Liver (tissue), 9 donors: ENCODE data around the gene ENOSF1. TPM values are rescaled to one million over a fixed set of nuclear protein-coding genes. Genes with fewer than 3 reads are reported as not detected.

Source experiments
- DNase-seq: peaks from one replicate; pipeline ENCODE4 v3.0.0-alpha.2; 2017; ENCODE audit warnings: low spot score
- H3K27ac ChIP-seq, 2 donors: one replicate each; pipeline ENCODE4 v1.7.0; 2013; ENCODE audit warnings: inconsistent platforms in 2 of 2, low read length in 2 of 2, control low read depth in 1 of 2, low read depth in 1 of 2, mild to moderate bottlenecking in 1 of 2
- H3K27me3 ChIP-seq, 4 donors: one replicate each; pipeline versions ENCODE4 v1.6.1 to v1.7.0; 2013; ENCODE audit warnings: low read length in 3 of 4, inconsistent platforms in 1 of 4, mild to moderate bottlenecking in 1 of 4, moderate library complexity in 1 of 4; ENCODE audit not compliant: control insufficient read depth in 4 of 4, insufficient read depth in 4 of 4
- H3K36me3 ChIP-seq, 4 donors: one replicate each; pipeline versions ENCODE4 v1.6.1 to v1.7.0; 2013; ENCODE audit warnings: low read length in 3 of 4, mild to moderate bottlenecking in 3 of 4, low read depth in 1 of 4, moderate library complexity in 1 of 4; ENCODE audit not compliant: control insufficient read depth in 4 of 4, insufficient read depth in 3 of 4
- H3K4me1 ChIP-seq, 4 donors: one replicate each; pipeline versions ENCODE4 v1.6.1 to v1.7.0; 2013; ENCODE audit warnings: low read length in 3 of 4, mild to moderate bottlenecking in 3 of 4, moderate library complexity in 1 of 4; ENCODE audit not compliant: control insufficient read depth in 4 of 4, insufficient read depth in 4 of 4
- H3K4me3 ChIP-seq, 3 donors: one replicate each; pipeline versions ENCODE4 v1.6.1 to v1.7.0; 2013; ENCODE audit warnings: low read length in 3 of 3, control low read depth in 1 of 3, low read depth in 1 of 3, mild to moderate bottlenecking in 1 of 3
- H3K9ac ChIP-seq, 2 donors: one replicate each; pipeline ENCODE4 v1.7.0; 2013; ENCODE audit warnings: low read length in 2 of 2, mild to moderate bottlenecking in 2 of 2, moderate library complexity in 2 of 2, control low read depth in 1 of 2, low read depth in 1 of 2
- H3K9me3 ChIP-seq, 4 donors: one replicate each; pipeline versions ENCODE4 v1.6.1 to v1.7.0; 2013; ENCODE audit warnings: low read length in 3 of 4; ENCODE audit not compliant: control insufficient read depth in 4 of 4
- ATF3 ChIP-seq: IDR thresholded peaks from 2 replicates; pipeline ENCODE4 v1.6.1; 2016; ENCODE audit warnings: antibody characterized with exemption
- CTCF ChIP-seq: fragments of 150-350 bp; IDR thresholded peaks from 2 replicates; pipeline ENCODE4 v1.5.1; 2017; ENCODE audit warnings: improper control_type of control experiment, low read depth, low read length; ENCODE audit not compliant: missing input control
- EGR1 ChIP-seq, 2 donors: IDR thresholded peaks; 2 replicates each; pipeline ENCODE4 v1.6.1; 2016 to 2018; ENCODE audit warnings: antibody characterized with exemption in 2 of 2, low read depth in 2 of 2
- FOXA1 ChIP-seq: IDR thresholded peaks from 2 replicates; pipeline ENCODE4 v1.6.1; 2016; ENCODE audit warnings: antibody characterized with exemption
- FOXA2 ChIP-seq: IDR thresholded peaks from 2 replicates; pipeline ENCODE4 v1.6.1; 2016; ENCODE audit warnings: antibody characterized with exemption
- GABPA ChIP-seq, 2 donors: IDR thresholded peaks in 1 of 2; conservative IDR thresholded peaks in 1 of 2; 2 replicates each; pipeline ENCODE4 v1.6.1; 2016; ENCODE audit warnings: antibody characterized with exemption in 2 of 2, mild to moderate bottlenecking in 1 of 2, moderate library complexity in 1 of 2
- HNF4A ChIP-seq, 2 donors: conservative IDR thresholded peaks; 2 replicates each; pipeline ENCODE4 v1.6.1; 2016; ENCODE audit warnings: antibody characterized with exemption in 2 of 2, mild to moderate bottlenecking in 2 of 2
- HNF4G ChIP-seq: IDR thresholded peaks from 2 replicates; pipeline ENCODE4 v1.6.1; 2016; ENCODE audit warnings: antibody characterized with exemption
- NR2F2 ChIP-seq: IDR thresholded peaks from 2 replicates; pipeline ENCODE4 v1.6.1; 2016; ENCODE audit warnings: antibody characterized with exemption
- RAD21 ChIP-seq, 2 donors: IDR thresholded peaks; 2 replicates each; pipeline ENCODE4 v1.6.1; 2016; ENCODE audit warnings: antibody characterized with exemption in 2 of 2, mild to moderate bottlenecking in 2 of 2
- REST ChIP-seq: IDR thresholded peaks from 2 replicates; pipeline ENCODE4 v1.6.1; 2016; ENCODE audit warnings: antibody characterized with exemption, mild to moderate bottlenecking
- RXRA ChIP-seq, 2 donors: IDR thresholded peaks; 2 replicates each; pipeline ENCODE4 v1.6.1; 2017 to 2018; ENCODE audit warnings: antibody characterized with exemption in 2 of 2, mild to moderate bottlenecking in 1 of 2
- TAF1 ChIP-seq: conservative IDR thresholded peaks from 2 replicates; pipeline ENCODE4 v1.6.1; 2016; ENCODE audit warnings: antibody characterized with exemption, mild to moderate bottlenecking
- WGBS: extraction: QIAGEN DNeasy Blood & Tissue Kit; methylation state at CpG from one replicate; pipeline ENCODE4 v1.1.7; 2013; 5-methylcytosine and 5-hydroxymethylcytosine counted together
- polyA plus RNA-seq, 2 donors: library from polyadenylated mRNA; stranded (reverse) in 1 of 2; unstranded in 1 of 2; fragments of 200-250 nt in 1 of 2; fragments of >200 nt in 1 of 2; fragmentation: Nextera tagmentation in 1 of 2; extraction: Ambion mirVana in 1 of 2; gene quantifications; one replicate each; pipeline versions ENCODE4 v1.2.1 to v1.2.3, GENCODE V29; 2013 to 2015
- total RNA-seq, 2 donors: library from RNA; depleted of rRNA; stranded (reverse); fragments of >200 nt; gene quantifications; one replicate each; pipeline ENCODE4 v1.2.3, GENCODE V29; 2014
- donor health status: healthy.
- donor health status: healthy.
- donor health status: healthy.
- donor health status: healthy.
- donor health status: healthy.

Gene ENOSF1
- total and polyA plus RNA-seq, 4 donors, result 34.0 to 96.1 (median 53.6) TPM

- Histone ChIP-seq H3K4me3 (no peak overlapping the region), H3K27me3 (no peaks in the 10 kb centered on the region), H3K36me3 (no peaks in the 10 kb centered on the region), H3K27ac (no peak overlapping the region), H3K9ac (no peak overlapping the region), H3K4me1 (peaks cover 8 to 15% (median 13%) of the 10 kb centered on the region in 4 donors), H3K9me3 (no peaks in the 10 kb centered on the region)
- TF ChIP-seq FOXA2 (no peak), REST (no peak), GABPA (IDR thresholded peaks at IDR 0.05 in 1 of 2, conservative IDR thresholded peaks at IDR 0.05 in 1 of 2) (no peak), HNF4G (no peak)
- no peak for DNase-seq
- 97% methylated on average over 2 of the region's 2 CpGs for WGBS
Measured at GRCh38 chr18:653512-653911, 58.9 kb downstream of the ENOSF1 start.

GRCh38 chr18:652131-652530 is 60.3 kb downstream of the ENOSF1 start:
- H3K4me3 ChIP-seq, result no peak overlapping the region
- TF ChIP-seq FOXA1, result no peak
- no peak for TF ChIP-seq HNF4A (conservative IDR thresholded peaks at IDR 0.05)
- TF ChIP-seq CTCF, result no peak
- no peak for TF ChIP-seq REST
- no peak for TF ChIP-seq EGR1 (IDR thresholded peaks at IDR 0.05; ENCODE audit: low read depth in 2 of 2)
- TF ChIP-seq RAD21 (IDR thresholded peaks at IDR 0.05), result no peak
- no peak for TF ChIP-seq TAF1
- TF ChIP-seq HNF4G, result no peak
- TF ChIP-seq GABPA (IDR thresholded peaks at IDR 0.05 in 1 of 2, conservative IDR thresholded peaks at IDR 0.05 in 1 of 2), result no peak
- TF ChIP-seq NR2F2, result no peak
- TF ChIP-seq ATF3, result no peak
- TF ChIP-seq RXRA (IDR thresholded peaks at IDR 0.05), result no peak
- H3K36me3 ChIP-seq, result no peaks in the 10 kb centered on the region
- no peak overlapping the region for H3K27ac ChIP-seq
- 85% methylated on average over 4 of the region's 4 CpGs for whole genome bisulfite sequencing
- no peak for DNase-seq
- H3K9ac ChIP-seq, result no peak overlapping the region
- H3K4me1 ChIP-seq, result peaks cover 1 to 2% (median 2%) of the 10 kb centered on the region in 4 donors
- no peaks in the 10 kb centered on the region for H3K27me3 ChIP-seq
- H3K9me3 ChIP-seq, result no peaks in the 10 kb centered on the region
